Spinal cord (tissue), 10 donors: ENCODE measurements around the gene TTC32. TPM values are rescaled to one million over a fixed set of nuclear protein-coding genes. Genes with fewer than 3 reads are reported as not detected.
"Not testable (repeated sequence)": the region's sequence is repeated elsewhere in the genome, so short reads cannot be mapped to it uniquely, and the experiment has no call there.

ENCODE experiments used
- DNase-seq, 6 donors: peaks; one replicate each; pipeline versions ENCODE4 v3.0.0 to v3.0.0-alpha.2; 2013 to 2015; ENCODE audit warnings: low spot score in 6 of 6, low read depth in 4 of 6
- H3K27ac ChIP-seq: one replicate; pipeline ENCODE4 v1.5.1; 2013; ENCODE audit warnings: low read depth, low read length, control low read depth
- H3K27me3 ChIP-seq: one replicate; pipeline ENCODE4 v1.6.1; 2013; ENCODE audit warnings: low read length; ENCODE audit not compliant: control insufficient read depth, insufficient read depth
- H3K36me3 ChIP-seq: one replicate; pipeline ENCODE4 v1.6.1; 2013; ENCODE audit warnings: low read length; ENCODE audit not compliant: control insufficient read depth, insufficient read depth
- H3K4me1 ChIP-seq: one replicate; pipeline ENCODE4 v1.6.1; 2013; ENCODE audit warnings: low read length; ENCODE audit not compliant: control insufficient read depth, insufficient read depth
- H3K4me3 ChIP-seq: one replicate; pipeline ENCODE4 v1.5.1; 2013; ENCODE audit warnings: low read depth, low read length, control low read depth
- H3K9me3 ChIP-seq: one replicate; pipeline ENCODE4 v1.6.1; 2013; ENCODE audit warnings: low read length; ENCODE audit not compliant: control insufficient read depth, insufficient read depth
- WGBS: methylation state at CpG from one replicate; pipeline ENCODE4 v1.1.5; 2013; ENCODE audit warnings: missing lambda C conversion rate; ENCODE audit not compliant: insufficient coverage; 5-methylcytosine and 5-hydroxymethylcytosine counted together
- polyA plus RNA-seq, 2 donors: library from polyadenylated mRNA; unstranded; fragments of 120-200 nt; gene quantifications; one replicate each; pipeline ENCODE4 v1.2.1, GENCODE V29; 2013; ENCODE audit not compliant: insufficient read length in 2 of 2
- total RNA-seq, 2 donors: library from RNA; depleted of rRNA in 1 of 2; stranded (reverse); fragments of 120-200 nt in 1 of 2; fragments of >200 nt in 1 of 2; gene quantifications; one replicate each; pipeline versions ENCODE4 v1.2.3 to v1.2.4, GENCODE V29; 2013 to 2014
- donor health status: healthy.

Gene TTC32
- total and polyA plus RNA-seq, 4 donors: 10.7 to 34.2 (median 21.8) TPM

DNA sequence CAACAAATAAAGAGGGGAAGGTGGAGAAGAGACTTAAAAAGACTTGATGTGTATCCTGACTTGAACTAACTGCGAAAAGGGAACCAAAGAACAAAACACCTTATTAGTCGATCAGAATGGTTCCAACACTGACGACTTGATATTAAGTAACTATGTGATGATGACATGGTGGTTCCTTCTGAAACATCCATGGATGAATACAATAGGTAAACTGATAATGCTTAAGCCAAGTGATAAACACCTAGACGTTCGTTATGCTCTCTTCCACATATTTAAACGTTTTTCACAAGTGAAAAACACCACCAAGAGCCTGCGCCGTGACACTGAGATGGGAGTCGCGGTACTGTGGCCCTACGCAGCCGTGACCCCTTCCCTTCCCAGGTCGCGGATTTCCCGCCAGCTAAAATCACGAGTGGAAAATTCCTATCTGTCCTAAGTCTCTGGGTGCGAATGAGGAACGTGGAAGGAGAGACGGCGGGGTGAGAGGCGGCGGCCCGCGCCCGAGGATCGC lies 797 bp downstream of the TTC32 start:
- peak in 2 of 6 donors; percentile 29 to 50 for DNase-seq
- H3K9me3 ChIP-seq: no peaks in the 10 kb centered on the region
- 0% methylated on average over 23 of the region's 26 CpGs for whole genome bisulfite sequencing
- no peaks in the 10 kb centered on the region for H3K27me3 ChIP-seq
- no peaks in the 10 kb centered on the region for H3K36me3 ChIP-seq
- peak overlapping the region; percentile 99 for H3K27ac ChIP-seq
- H3K4me1 ChIP-seq: peaks cover 8% of the 10 kb centered on the region
- H3K4me3 ChIP-seq: peak overlapping the region; percentile 96

GRCh38 chr2:19899985-19900930 lies 1.5 kb downstream of the TTC32 start:
- Histone ChIP-seq H3K36me3 (no peaks in the 10 kb centered on the region), H3K9me3 (no peaks in the 10 kb centered on the region), H3K27ac (no peak overlapping the region), H3K4me1 (peaks cover 8% of the 10 kb centered on the region), H3K27me3 (no peaks in the 10 kb centered on the region), H3K4me3 (peak overlapping the region; percentile 96)
- no peak for DNase-seq
- WGBS: 22% methylated on average over 6 of the region's 11 CpGs

- no peaks in the 10 kb centered on the region for H3K9me3 ChIP-seq
- peaks cover 8% of the 10 kb centered on the region for H3K4me1 ChIP-seq
- no peak for DNase-seq
- WGBS: no CpG with 5 or more reads among the region's 7 CpGs
- H3K36me3 ChIP-seq: no peaks in the 10 kb centered on the region
- no peak overlapping the region for H3K4me3 ChIP-seq
- H3K27me3 ChIP-seq: no peaks in the 10 kb centered on the region
- no peak overlapping the region for H3K27ac ChIP-seq
Observed at GRCh38 chr2:19898592-19899329, 3.0 kb downstream of the TTC32 start.

GRCh38 chr2:19897623-19898245 lies 4.0 kb downstream of the TTC32 start:
- 55% methylated on average over 3 of the region's 5 CpGs for WGBS
- H3K27ac ChIP-seq: no peak overlapping the region
- no peaks in the 10 kb centered on the region for H3K36me3 ChIP-seq
- no peaks in the 10 kb centered on the region for H3K27me3 ChIP-seq
- H3K4me1 ChIP-seq: peaks cover 8% of the 10 kb centered on the region
- no peaks in the 10 kb centered on the region for H3K9me3 ChIP-seq
- peak in 1 of 6 donors; percentile 18 for DNase-seq
- no peak overlapping the region for H3K4me3 ChIP-seq

GRCh38 chr2:19895535-19895934 lies 6.2 kb downstream of the TTC32 start:
- WGBS: no CpG with 5 or more reads among the region's 3 CpGs
- no peaks in the 10 kb centered on the region for H3K9me3 ChIP-seq
- peaks cover 8% of the 10 kb centered on the region for H3K4me1 ChIP-seq
- no peaks in the 10 kb centered on the region for H3K36me3 ChIP-seq
- no peaks in the 10 kb centered on the region for H3K27me3 ChIP-seq
- no peak for DNase-seq
- no peak overlapping the region for H3K27ac ChIP-seq
- no peak overlapping the region for H3K4me3 ChIP-seq

DNA sequence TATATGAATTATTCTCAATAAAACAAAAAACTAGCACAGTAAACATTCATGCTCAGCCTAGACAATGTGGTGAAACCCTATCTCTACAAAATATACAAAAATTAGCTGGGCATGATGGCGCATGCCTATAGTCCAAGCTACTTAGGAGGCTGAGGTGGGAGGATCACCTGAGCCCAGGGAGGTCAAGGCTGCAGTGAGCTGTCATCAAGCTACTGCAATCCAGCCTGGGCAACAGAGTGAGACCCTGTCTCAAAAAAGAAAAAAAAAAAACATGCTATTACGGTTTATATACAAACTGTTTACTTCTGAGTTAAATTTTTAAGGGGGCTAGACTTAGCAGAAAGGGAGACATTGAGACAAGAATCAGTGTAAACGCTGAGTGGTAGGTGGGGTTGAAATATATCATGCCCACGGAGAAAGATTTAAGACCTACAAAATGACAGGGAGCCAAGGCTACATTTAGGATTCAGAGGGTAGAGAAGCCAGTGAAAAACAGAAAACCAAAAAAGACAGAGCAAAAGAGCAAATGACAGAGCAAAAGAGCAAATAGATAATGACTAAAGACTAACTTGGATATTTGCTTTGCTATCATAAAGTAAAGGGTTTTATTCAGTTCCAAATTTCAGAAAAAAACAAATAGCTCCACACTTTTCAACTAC lies 7.5 kb downstream of the TTC32 start:
- Histone ChIP-seq H3K9me3 (no peaks in the 10 kb centered on the region), H3K4me1 (peaks cover 8% of the 10 kb centered on the region), H3K36me3 (no peaks in the 10 kb centered on the region), H3K4me3 (no peak overlapping the region), H3K27me3 (no peaks in the 10 kb centered on the region), H3K27ac (no peak overlapping the region)
- no peak for DNase-seq
- 86% methylated on average over 2 of the region's 4 CpGs for WGBS

GRCh38 chr2:19893520-19894133 lies 8.2 kb downstream of the TTC32 start:
- DNase-seq: peak in 1 of 6 donors; percentile 80
- Histone ChIP-seq H3K27ac (no peak overlapping the region), H3K4me3 (no peak overlapping the region), H3K4me1 (peaks cover 7% of the 10 kb centered on the region), H3K36me3 (no peaks in the 10 kb centered on the region), H3K9me3 (no peaks in the 10 kb centered on the region), H3K27me3 (no peaks in the 10 kb centered on the region)
- WGBS: 100% methylated on average over 4 of the region's 4 CpGs

DNA sequence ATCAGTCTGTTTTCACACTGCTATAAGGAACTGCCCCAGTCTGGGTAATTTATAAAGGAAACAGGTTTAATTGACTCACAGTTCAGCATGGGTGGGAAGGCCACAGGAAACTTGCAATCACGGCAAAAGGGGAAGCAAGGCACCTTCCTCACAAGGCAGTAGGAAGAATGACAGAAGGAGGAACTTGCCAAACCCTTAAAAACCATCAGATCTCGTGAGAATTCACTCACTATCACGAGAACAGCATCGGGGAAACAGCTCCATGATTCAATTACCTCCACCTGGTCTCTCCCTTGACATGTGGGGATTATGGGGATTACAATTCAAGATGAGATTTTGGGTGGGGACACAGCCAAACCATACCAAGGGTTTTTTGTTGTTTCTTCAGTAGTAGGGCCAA lies 9.8 kb downstream of the TTC32 start:
- not testable (repeated sequence) for H3K9me3 ChIP-seq, DNase-seq, H3K27ac ChIP-seq, H3K4me3 ChIP-seq, H3K4me1 ChIP-seq, H3K27me3 ChIP-seq, H3K36me3 ChIP-seq
- no CpG with 5 or more reads among the region's 4 CpGs for WGBS

- Histone ChIP-seq H3K9me3 (no peaks in the 10 kb centered on the region), H3K4me1 (no peaks in the 10 kb centered on the region), H3K36me3 (peaks cover 2% of the 10 kb centered on the region), H3K4me3 (no peak overlapping the region), H3K27ac (no peak overlapping the region), H3K27me3 (no peaks in the 10 kb centered on the region)
- no peak for DNase-seq
- WGBS: 93% methylated on average over 1 of the region's 3 CpGs
Observed at GRCh38 chr2:19890104-19890503, 11.7 kb downstream of the TTC32 start.
